OCI-LY1 (cell line): Measurements from ENCODE around the gene VTI1A.

Experiments
- H2AFZ ChIP-seq: fragments of 200-600 bp; sonication (generic), shearing (Covaris generic); 2 replicates; pipeline ENCODE4 v1.6.0; 2014; ENCODE audit warnings: antibody characterized with exemption, mild to moderate bottlenecking, low read length
- H3F3A ChIP-seq: fragments of 200-600 bp; sonication (generic), shearing (Covaris generic); 2 replicates; pipeline ENCODE4 v1.6.0; 2014; ENCODE audit warnings: mild to moderate bottlenecking, antibody characterized with exemption, low read length, moderate library complexity; ENCODE audit not compliant: insufficient read depth
- H3K27ac ChIP-seq: fragments of 200-600 bp; sonication (generic); 2 replicates; pipeline ENCODE4 v1.5.1; 2014; ENCODE audit warnings: low read length, mixed run types, mild to moderate bottlenecking, low read depth; ENCODE audit not compliant: poor library complexity, severe bottlenecking
- H3K27me3 ChIP-seq: fragments of 200-600 bp; sonication (generic); 2 replicates; pipeline ENCODE4 v1.6.0; 2014; ENCODE audit warnings: antibody characterized with exemption, mild to moderate bottlenecking, low read length, moderate library complexity; ENCODE audit not compliant: insufficient read depth
- H3K36me3 ChIP-seq: fragments of 200-600 bp; sonication (generic); 2 replicates; pipeline ENCODE4 v1.6.1; 2014; ENCODE audit warnings: mild to moderate bottlenecking, antibody characterized with exemption, low read length, moderate library complexity, mixed read lengths; ENCODE audit not compliant: insufficient read depth
- H3K4me1 ChIP-seq: fragments of 200-600 bp; sonication (generic); 2 replicates; pipeline ENCODE4 v1.5.1; 2014; ENCODE audit warnings: mild to moderate bottlenecking, low read length, moderate library complexity; ENCODE audit not compliant: insufficient read depth, severe bottlenecking
- H3K4me2 ChIP-seq: fragments of 200-600 bp; sonication (generic), shearing (Covaris generic); 2 replicates; pipeline ENCODE4 v1.6.1; 2014; ENCODE audit warnings: low read length
- H3K4me3 ChIP-seq: fragments of 200-600 bp; sonication (generic); 2 replicates; pipeline ENCODE4 v1.5.1; 2014; ENCODE audit warnings: low read length, low read depth, mild to moderate bottlenecking, mixed read lengths; ENCODE audit not compliant: poor library complexity, severe bottlenecking
- H3K79me2 ChIP-seq: fragments of 200-600 bp; shearing (Covaris generic); 2 replicates; pipeline ENCODE4 v1.6.1; 2016; ENCODE audit warnings: mixed run types, low read length, mixed read lengths; ENCODE audit not compliant: insufficient read depth
- H3K9ac ChIP-seq: fragments of 200-600 bp; sonication (generic), shearing (Covaris generic); 2 replicates; pipeline ENCODE4 v1.6.1; 2014; ENCODE audit warnings: mild to moderate bottlenecking, low read length, mixed read lengths
- H3K9me2 ChIP-seq: fragments of 200-600 bp; sonication (generic), shearing (Covaris generic); 2 replicates; pipeline ENCODE4 v1.6.1; 2014; ENCODE audit warnings: low read depth, mild to moderate bottlenecking, low read length, mixed read lengths
- H3K9me3 ChIP-seq: fragments of 200-600 bp; shearing (Covaris generic); 2 replicates; pipeline ENCODE4 v1.6.1; 2014; ENCODE audit warnings: low read length, mixed read lengths
- H4K20me1 ChIP-seq: fragments of 200-600 bp; sonication (generic), shearing (Covaris generic); 2 replicates; pipeline ENCODE4 v1.6.0; 2016; ENCODE audit warnings: mild to moderate bottlenecking, low read length; ENCODE audit not compliant: insufficient read depth
- EZH2 ChIP-seq: fragments of 200-600 bp; sonication (generic), shearing (Covaris generic); IDR thresholded peaks from 2 replicates; pipeline ENCODE4 v1.8.0; 2017; ENCODE audit warnings: borderline replicate concordance, mixed run types, mild to moderate bottlenecking, antibody characterized with exemption, low read length, moderate library complexity, mixed read lengths
- TF ChIP-seq, protein P1 (sequence below): fragments of 200-600 bp; sonication (generic), shearing (Covaris generic); IDR thresholded peaks from 2 replicates; pipeline ENCODE4 v1.5.1; 2017; ENCODE audit warnings: mild to moderate bottlenecking, antibody characterized with exemption, low read length, moderate library complexity, mixed read lengths

VTI1A gene

DNA sequence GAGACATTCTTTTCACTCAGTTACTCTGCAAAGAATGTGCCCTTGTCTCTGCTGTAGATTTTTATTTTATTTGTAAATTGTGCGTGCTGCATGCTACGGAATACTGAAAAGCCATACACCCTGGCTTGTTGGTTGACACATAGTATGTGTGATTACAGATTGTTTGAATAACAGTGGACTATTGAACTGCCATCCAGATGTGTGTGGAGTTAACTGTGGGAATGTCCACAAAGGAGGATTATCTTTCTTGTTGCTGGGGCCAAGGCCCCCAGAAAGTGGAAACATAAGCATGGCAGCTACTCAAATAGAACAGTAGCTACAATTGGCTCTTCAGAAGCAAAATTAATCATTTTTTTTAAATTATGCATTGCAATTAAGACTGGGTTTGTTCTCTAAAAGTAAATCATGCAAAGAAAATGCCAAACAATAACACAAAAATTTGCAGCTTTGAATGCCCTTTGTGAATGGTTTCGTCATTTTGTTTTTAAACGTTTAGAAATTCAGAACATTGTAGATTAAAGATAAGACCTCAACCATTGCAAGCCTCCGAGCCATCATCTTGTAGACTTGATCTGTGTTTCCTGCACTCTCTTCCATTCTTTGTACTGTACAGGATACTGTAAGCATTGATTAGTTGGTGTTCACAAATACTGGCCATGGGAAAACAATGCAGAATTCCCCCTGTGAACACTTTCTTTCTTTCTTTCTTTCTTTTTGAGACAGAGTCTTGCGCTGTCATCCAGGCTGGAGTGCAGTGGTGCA is 292.8 kb downstream of the VTI1A start:
- Histone ChIP-seq H3K4me3 (no peak overlapping the region), H3F3A (no peaks in the 10 kb centered on the region), H3K9me3 (no peaks in the 10 kb centered on the region), H3K36me3 (no peaks in the 10 kb centered on the region), H3K4me1 (no peaks in the 10 kb centered on the region), H3K9me2 (no peaks in the 10 kb centered on the region), H3K4me2 (no peak overlapping the region), H2AFZ (no peak overlapping the region), H3K9ac (no peak overlapping the region), H3K79me2 (no peaks in the 10 kb centered on the region), H3K27me3 (no peaks in the 10 kb centered on the region), H4K20me1 (no peaks in the 10 kb centered on the region), H3K27ac (no peak overlapping the region)
- TF ChIP-seq, protein P1, sequence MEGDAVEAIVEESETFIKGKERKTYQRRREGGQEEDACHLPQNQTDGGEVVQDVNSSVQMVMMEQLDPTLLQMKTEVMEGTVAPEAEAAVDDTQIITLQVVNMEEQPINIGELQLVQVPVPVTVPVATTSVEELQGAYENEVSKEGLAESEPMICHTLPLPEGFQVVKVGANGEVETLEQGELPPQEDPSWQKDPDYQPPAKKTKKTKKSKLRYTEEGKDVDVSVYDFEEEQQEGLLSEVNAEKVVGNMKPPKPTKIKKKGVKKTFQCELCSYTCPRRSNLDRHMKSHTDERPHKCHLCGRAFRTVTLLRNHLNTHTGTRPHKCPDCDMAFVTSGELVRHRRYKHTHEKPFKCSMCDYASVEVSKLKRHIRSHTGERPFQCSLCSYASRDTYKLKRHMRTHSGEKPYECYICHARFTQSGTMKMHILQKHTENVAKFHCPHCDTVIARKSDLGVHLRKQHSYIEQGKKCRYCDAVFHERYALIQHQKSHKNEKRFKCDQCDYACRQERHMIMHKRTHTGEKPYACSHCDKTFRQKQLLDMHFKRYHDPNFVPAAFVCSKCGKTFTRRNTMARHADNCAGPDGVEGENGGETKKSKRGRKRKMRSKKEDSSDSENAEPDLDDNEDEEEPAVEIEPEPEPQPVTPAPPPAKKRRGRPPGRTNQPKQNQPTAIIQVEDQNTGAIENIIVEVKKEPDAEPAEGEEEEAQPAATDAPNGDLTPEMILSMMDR = no peak
- no peak for TF ChIP-seq EZH2

DNA sequence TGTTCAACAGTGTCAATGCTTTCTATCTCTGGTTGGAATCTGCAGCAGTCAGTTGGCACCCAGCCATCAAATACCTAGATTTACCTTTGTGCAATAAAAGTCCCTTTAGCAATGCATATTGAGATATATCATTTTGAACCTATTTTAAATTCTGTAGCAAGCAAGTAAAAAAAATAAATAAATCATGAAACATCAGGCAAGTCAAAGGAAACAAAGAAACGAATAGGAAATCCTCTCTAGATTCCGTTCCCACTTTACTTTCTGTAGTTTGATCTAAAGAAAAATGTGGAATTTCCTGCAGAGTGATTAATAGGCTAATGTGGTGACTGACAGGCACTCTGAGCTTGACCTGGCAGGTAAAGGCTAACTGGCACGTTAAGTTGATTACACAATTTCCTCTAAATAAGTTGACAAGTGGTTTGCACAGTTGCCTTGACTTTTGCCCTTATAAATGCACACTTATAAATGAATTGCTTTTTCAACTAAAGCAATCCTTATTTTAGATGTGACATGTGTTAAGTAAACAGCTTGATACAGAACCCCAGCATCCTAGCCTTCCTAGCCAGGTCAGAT is 294.9 kb downstream of the VTI1A start:
- Histone ChIP-seq H3K9me2 (no peaks in the 10 kb centered on the region), H2AFZ (no peak overlapping the region), H3K36me3 (no peaks in the 10 kb centered on the region), H3K9ac (no peak overlapping the region), H4K20me1 (no peaks in the 10 kb centered on the region), H3K27me3 (no peaks in the 10 kb centered on the region), H3K9me3 (no peaks in the 10 kb centered on the region), H3K79me2 (no peaks in the 10 kb centered on the region), H3K4me1 (no peaks in the 10 kb centered on the region), H3K27ac (no peak overlapping the region), H3F3A (no peaks in the 10 kb centered on the region), H3K4me3 (no peak overlapping the region), H3K4me2 (no peak overlapping the region)
- no peak for TF ChIP-seq EZH2
- TF ChIP-seq, protein P1 = no peak

- no peaks in the 10 kb centered on the region for H3K9me3 ChIP-seq
- H2AFZ ChIP-seq = no peak overlapping the region
- no peaks in the 10 kb centered on the region for H4K20me1 ChIP-seq
- H3K4me1 ChIP-seq = no peaks in the 10 kb centered on the region
- H3K9ac ChIP-seq = no peak overlapping the region
- no peak overlapping the region for H3K4me2 ChIP-seq
- no peaks in the 10 kb centered on the region for H3F3A ChIP-seq
- TF ChIP-seq EZH2 = no peak
- TF ChIP-seq, protein P1 = no peak
- no peak overlapping the region for H3K27ac ChIP-seq
- H3K4me3 ChIP-seq = no peak overlapping the region
- H3K36me3 ChIP-seq = no peaks in the 10 kb centered on the region
- H3K27me3 ChIP-seq = no peaks in the 10 kb centered on the region
- H3K9me2 ChIP-seq = no peaks in the 10 kb centered on the region
- H3K79me2 ChIP-seq = no peaks in the 10 kb centered on the region
Observed at GRCh38 chr10:112744181-112745096, 297.4 kb downstream of the VTI1A start.
